IMR-90 (cell line): ENCODE measurements around the gene SNX33.

Experiments used
- RAD21 ChIP-seq: IDR thresholded peaks from 2 replicates; pipeline ENCODE4 v1.6.1; 2012; ENCODE audit warnings: low read length, improper control_type of control experiment
- TF ChIP-seq, protein P1 (sequence below): conservative IDR thresholded peaks from 2 replicates; pipeline ENCODE4 v1.5.1; 2012; ENCODE audit warnings: mild to moderate bottlenecking, low read depth, low read length, improper control_type of control experiment

- TF ChIP-seq RAD21, result no peak
- TF ChIP-seq, protein P1, sequence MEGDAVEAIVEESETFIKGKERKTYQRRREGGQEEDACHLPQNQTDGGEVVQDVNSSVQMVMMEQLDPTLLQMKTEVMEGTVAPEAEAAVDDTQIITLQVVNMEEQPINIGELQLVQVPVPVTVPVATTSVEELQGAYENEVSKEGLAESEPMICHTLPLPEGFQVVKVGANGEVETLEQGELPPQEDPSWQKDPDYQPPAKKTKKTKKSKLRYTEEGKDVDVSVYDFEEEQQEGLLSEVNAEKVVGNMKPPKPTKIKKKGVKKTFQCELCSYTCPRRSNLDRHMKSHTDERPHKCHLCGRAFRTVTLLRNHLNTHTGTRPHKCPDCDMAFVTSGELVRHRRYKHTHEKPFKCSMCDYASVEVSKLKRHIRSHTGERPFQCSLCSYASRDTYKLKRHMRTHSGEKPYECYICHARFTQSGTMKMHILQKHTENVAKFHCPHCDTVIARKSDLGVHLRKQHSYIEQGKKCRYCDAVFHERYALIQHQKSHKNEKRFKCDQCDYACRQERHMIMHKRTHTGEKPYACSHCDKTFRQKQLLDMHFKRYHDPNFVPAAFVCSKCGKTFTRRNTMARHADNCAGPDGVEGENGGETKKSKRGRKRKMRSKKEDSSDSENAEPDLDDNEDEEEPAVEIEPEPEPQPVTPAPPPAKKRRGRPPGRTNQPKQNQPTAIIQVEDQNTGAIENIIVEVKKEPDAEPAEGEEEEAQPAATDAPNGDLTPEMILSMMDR, result no peak
Observed at GRCh38 chr15:75598361-75598760, 49.4 kb upstream of the SNX33 start.
